CD4-positive, alpha-beta T cell (primary cell): ENCODE data around the gene CCDC182. TPM values are rescaled to one million over a fixed set of nuclear protein-coding genes. Genes with fewer than 3 reads are reported as not detected.

Source experiments
- ATAC-seq: fragments of 200-7000 bp; cut with Tn5 transposase; one replicate; pipeline ENCODE4 v1.10.0; 2022; ENCODE audit warnings: mild to moderate bottlenecking; ENCODE audit not compliant: poor library complexity
- CTCF ChIA-PET: fragments of 350-600 bp; sonication (Branson Sonifier 250); formaldehyde crosslinking; loops from one replicate; lab custom pipeline; 2021; ENCODE audit warnings: antibody characterized with exemption, inconsistent platforms; lab: Charles Lee
- POLR2A ChIA-PET: fragments of 350-600 bp; sonication (Branson Sonifier 250); formaldehyde crosslinking; loops from one replicate; lab custom pipeline; 2021; ENCODE audit warnings: antibody characterized with exemption, inconsistent platforms; lab: Charles Lee
- DNase-seq, 14 experiments: peaks; one replicate each; pipeline ENCODE4 v3.0.0-alpha.2; 2013 to 2020; ENCODE audit warnings: mixed read lengths in 2 of 14
- H3K27ac ChIP-seq, 2 donors: one replicate each; pipeline versions ENCODE4 v1.5.1 to v1.7.0; 2013; ENCODE audit warnings: low read length in 2 of 2, low read depth in 1 of 2, mild to moderate bottlenecking in 1 of 2
- H3K27me3 ChIP-seq, 2 experiments: 1 replicate in 1 of 2; 2 replicates in 1 of 2; pipeline versions ENCODE4 v1.6.1 to v1.7.0; 2013; ENCODE audit warnings: low read length in 2 of 2, control low read depth in 1 of 2, mild to moderate bottlenecking in 1 of 2, moderate library complexity in 1 of 2; ENCODE audit not compliant: insufficient read depth in 2 of 2, control insufficient read depth in 1 of 2
- H3K36me3 ChIP-seq: one replicate; pipeline ENCODE4 v1.6.1; 2013; ENCODE audit warnings: low read length, control low read depth; ENCODE audit not compliant: insufficient read depth
- H3K4me1 ChIP-seq: one replicate; pipeline ENCODE4 v1.6.1; 2013; ENCODE audit warnings: low read length, control low read depth; ENCODE audit not compliant: insufficient read depth
- H3K4me3 ChIP-seq: one replicate; pipeline ENCODE4 v1.5.1; 2013; ENCODE audit warnings: mild to moderate bottlenecking, low read length, moderate library complexity
- H3K9me3 ChIP-seq, 2 experiments: 1 replicate in 1 of 2; 2 replicates in 1 of 2; pipeline versions ENCODE4 v1.6.1 to v1.7.0; 2013; ENCODE audit warnings: low read length in 2 of 2, mild to moderate bottlenecking in 2 of 2, control low read depth in 1 of 2, moderate library complexity in 1 of 2; ENCODE audit not compliant: control insufficient read depth in 1 of 2, insufficient read depth in 1 of 2
- H3K27ac Mint-ChIP-seq: one replicate; pipeline ENCODE4 v1.8.0; 2020; ENCODE audit warnings: mixed read lengths
- H3K27me3 Mint-ChIP-seq: one replicate; pipeline ENCODE4 v1.8.0; 2021; ENCODE audit warnings: mixed read lengths
- H3K36me3 Mint-ChIP-seq: one replicate; pipeline ENCODE4 v1.8.0; 2021; ENCODE audit warnings: low read depth, mixed read lengths
- H3K4me1 Mint-ChIP-seq: one replicate; pipeline ENCODE4 v1.8.0; 2021; ENCODE audit warnings: low read depth, mixed read lengths
- H3K4me3 Mint-ChIP-seq: one replicate; pipeline ENCODE4 v1.8.0; 2020; ENCODE audit warnings: mild to moderate bottlenecking, mixed read lengths
- H3K9me3 Mint-ChIP-seq: one replicate; pipeline ENCODE4 v1.8.0; 2020; ENCODE audit warnings: mixed read lengths
- CTCF ChIP-seq: fragments of 200-600 bp; IDR thresholded peaks from one replicate; pipeline ENCODE4 v1.8.0; 2022; ENCODE audit warnings: antibody characterized with exemption, mild to moderate bottlenecking
- intact Hi-C, 2 experiments: fragments of 100-400 bp; cut with DNase I in 1 of 2; cut with micrococcal nuclease in 1 of 2; formaldehyde crosslinking; loops; one replicate each; pipeline versions ENCODE4 v1.15.1 to v1.9.0; 2023 to 2025; cut with DNase I, micrococcal nuclease
- total RNA-seq, 174 experiments: library from RNA in 2 of 174; stranded (reverse) in 2 of 174; gene quantifications; one replicate each; pipeline ENCODE4 v1.2.3 and lab custom pipeline; 2021 to 2026

Gene CCDC182
- total RNA-seq, 2 experiments from 2014 or later = not detected

DNA sequence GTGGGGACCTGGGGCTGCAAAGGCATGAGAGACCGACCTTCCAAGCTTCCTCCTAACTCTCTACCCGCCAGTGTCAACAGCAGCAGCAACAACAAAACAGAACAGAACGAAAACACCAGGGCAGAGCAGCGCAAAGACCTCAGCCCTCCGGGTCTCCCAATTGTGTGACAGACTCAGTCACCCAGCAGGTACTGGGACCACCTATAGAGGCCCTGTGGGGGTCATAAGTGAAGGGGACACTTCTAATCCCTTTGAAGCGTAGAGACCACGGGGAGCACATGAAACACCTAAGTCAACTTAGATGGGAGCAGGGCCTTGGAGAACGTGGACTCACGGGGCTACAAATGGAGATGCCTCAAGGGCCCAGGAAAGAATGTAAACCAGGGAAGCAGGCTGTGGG lies 12.6 kb upstream of the CCDC182 start:
- Mint-ChIP-seq H3K4me1 (no peaks in the 10 kb centered on the region), H3K36me3 (no peaks in the 10 kb centered on the region), H3K27me3 (no peaks in the 10 kb centered on the region), H3K9me3 (no peaks in the 10 kb centered on the region), H3K27ac (no peak overlapping the region), H3K4me3 (no peak overlapping the region)
- ATAC-seq (no peak), DNase-seq (no peak)
- no peak for TF ChIP-seq CTCF
- ChIA-PET POLR2A (no interaction called here), CTCF (no interaction called here)
- no peak overlapping the region for H3K27ac ChIP-seq
- intact Hi-C loops = no loop called here
- H3K9me3 ChIP-seq = no peaks in the 10 kb centered on the region
- H3K4me3 ChIP-seq = no peak overlapping the region
- H3K36me3 ChIP-seq = no peaks in the 10 kb centered on the region
- peaks cover 0 to 4% of the 10 kb centered on the region in 2 experiments for H3K27me3 ChIP-seq
- no peaks in the 10 kb centered on the region for H3K4me1 ChIP-seq

- H3K4me1 Mint-ChIP-seq = no peaks in the 10 kb centered on the region
- Histone ChIP-seq H3K27me3 (peaks cover 0 to 4% of the 10 kb centered on the region in 2 experiments), H3K9me3 (no peaks in the 10 kb centered on the region), H3K4me1 (no peaks in the 10 kb centered on the region), H3K36me3 (no peaks in the 10 kb centered on the region), H3K4me3 (no peak overlapping the region), H3K27ac (no peak overlapping the region)
- no peak for DNase-seq
- no peaks in the 10 kb centered on the region for H3K9me3 Mint-ChIP-seq
- ChIA-PET CTCF (no interaction called here), POLR2A (no interaction called here)
- H3K4me3 Mint-ChIP-seq = no peak overlapping the region
- intact Hi-C loops = no loop called here
- H3K27me3 Mint-ChIP-seq = no peaks in the 10 kb centered on the region
- H3K36me3 Mint-ChIP-seq = no peaks in the 10 kb centered on the region
- no peak for TF ChIP-seq CTCF
- ATAC-seq = no peak
- H3K27ac Mint-ChIP-seq = no peak overlapping the region
Measured at GRCh38 chr17:57756951-57757350, 11.9 kb upstream of the CCDC182 start.

DNA sequence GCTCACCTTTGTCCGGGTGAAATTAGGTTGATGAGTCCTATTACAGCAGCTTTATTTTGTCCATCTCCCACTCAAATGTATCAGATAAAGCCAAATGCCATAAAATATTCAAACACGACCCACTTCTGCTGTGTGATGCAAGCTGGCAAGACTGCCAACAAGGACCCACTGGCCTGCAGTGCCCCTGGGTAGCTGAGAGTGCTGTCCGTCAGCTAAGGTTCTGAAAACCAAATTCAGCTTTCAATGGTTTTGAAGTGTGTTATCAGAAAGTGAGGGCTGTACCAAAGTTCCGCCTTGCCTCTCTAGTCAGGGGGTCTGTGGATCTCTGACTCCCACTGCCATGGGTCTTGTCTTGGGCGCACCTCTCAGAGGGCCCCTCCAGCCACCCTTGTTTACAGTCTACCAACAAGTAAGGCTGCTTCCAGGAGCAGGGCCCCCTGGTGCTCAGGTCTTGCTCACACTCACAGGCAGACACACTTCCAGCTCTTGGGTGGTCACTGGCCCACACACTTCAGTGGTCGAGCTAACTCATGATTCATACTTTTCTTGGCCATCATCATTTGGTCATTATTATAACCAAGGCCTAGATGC lies 10.5 kb upstream of the CCDC182 start:
- H3K4me3 ChIP-seq = no peak overlapping the region
- no peak overlapping the region for H3K4me3 Mint-ChIP-seq

More for the DNA sequence above, 10.5 kb upstream of the CCDC182 start:
- Histone ChIP-seq H3K9me3 (no peaks in the 10 kb centered on the region), H3K27ac (no peak overlapping the region), H3K4me1 (no peaks in the 10 kb centered on the region), H3K27me3 (peaks cover 0 to 1% of the 10 kb centered on the region in 2 experiments), H3K36me3 (no peaks in the 10 kb centered on the region)
- no peak for DNase-seq
- CTCF ChIA-PET = no interaction called here
- Mint-ChIP-seq H3K27ac (no peak overlapping the region), H3K4me1 (no peaks in the 10 kb centered on the region), H3K36me3 (no peaks in the 10 kb centered on the region), H3K9me3 (no peaks in the 10 kb centered on the region), H3K27me3 (no peaks in the 10 kb centered on the region)
- TF ChIP-seq CTCF = no peak
- ATAC-seq = no peak
- POLR2A ChIA-PET = no interaction called here
- intact Hi-C loops = no loop called here
